ENCODE data around the gene CHST15.

The CHST15 gene

DNA sequence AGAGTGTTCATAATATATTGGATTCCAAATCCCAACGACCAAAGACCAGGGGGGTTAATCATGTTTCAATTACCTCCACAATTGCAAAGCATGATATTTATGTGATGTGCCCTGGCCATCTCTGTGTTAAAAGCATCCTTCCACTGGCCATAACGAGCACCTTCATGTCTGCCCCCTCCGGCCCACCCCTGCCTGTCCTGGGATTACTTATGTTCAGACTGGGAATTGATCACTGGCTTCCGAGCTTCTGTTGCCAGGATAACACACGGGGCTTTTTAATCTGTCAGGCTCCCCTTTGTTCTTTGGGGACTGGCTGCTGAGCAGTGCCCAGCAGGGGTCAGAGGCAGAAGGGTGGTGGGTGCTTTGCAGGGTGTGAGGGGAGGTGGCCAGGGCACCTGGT is 13.7 kb upstream of the CHST15 start:
- DNase-seq (ENCODE audit: extremely low read depth, insufficient read length) = no peak
- TF ChIP-seq, protein P1, sequence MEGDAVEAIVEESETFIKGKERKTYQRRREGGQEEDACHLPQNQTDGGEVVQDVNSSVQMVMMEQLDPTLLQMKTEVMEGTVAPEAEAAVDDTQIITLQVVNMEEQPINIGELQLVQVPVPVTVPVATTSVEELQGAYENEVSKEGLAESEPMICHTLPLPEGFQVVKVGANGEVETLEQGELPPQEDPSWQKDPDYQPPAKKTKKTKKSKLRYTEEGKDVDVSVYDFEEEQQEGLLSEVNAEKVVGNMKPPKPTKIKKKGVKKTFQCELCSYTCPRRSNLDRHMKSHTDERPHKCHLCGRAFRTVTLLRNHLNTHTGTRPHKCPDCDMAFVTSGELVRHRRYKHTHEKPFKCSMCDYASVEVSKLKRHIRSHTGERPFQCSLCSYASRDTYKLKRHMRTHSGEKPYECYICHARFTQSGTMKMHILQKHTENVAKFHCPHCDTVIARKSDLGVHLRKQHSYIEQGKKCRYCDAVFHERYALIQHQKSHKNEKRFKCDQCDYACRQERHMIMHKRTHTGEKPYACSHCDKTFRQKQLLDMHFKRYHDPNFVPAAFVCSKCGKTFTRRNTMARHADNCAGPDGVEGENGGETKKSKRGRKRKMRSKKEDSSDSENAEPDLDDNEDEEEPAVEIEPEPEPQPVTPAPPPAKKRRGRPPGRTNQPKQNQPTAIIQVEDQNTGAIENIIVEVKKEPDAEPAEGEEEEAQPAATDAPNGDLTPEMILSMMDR (IDR thresholded peaks at IDR 0.05; ENCODE audit: insufficient read depth, low read length, poor library complexity, severe bottlenecking) = no peak
- peaks cover 1% of the 10 kb centered on the region for H3K27me3 ChIP-seq (replicated peaks; ENCODE audit: control insufficient read depth, insufficient read depth, low read length)
- no peaks in the 10 kb centered on the region for H3K36me3 ChIP-seq (ENCODE audit: control insufficient read depth, insufficient read depth, low read length)
- H3K4me3 ChIP-seq (replicated peaks; ENCODE audit: low read depth, low read length) = no peak overlapping the region

DNA sequence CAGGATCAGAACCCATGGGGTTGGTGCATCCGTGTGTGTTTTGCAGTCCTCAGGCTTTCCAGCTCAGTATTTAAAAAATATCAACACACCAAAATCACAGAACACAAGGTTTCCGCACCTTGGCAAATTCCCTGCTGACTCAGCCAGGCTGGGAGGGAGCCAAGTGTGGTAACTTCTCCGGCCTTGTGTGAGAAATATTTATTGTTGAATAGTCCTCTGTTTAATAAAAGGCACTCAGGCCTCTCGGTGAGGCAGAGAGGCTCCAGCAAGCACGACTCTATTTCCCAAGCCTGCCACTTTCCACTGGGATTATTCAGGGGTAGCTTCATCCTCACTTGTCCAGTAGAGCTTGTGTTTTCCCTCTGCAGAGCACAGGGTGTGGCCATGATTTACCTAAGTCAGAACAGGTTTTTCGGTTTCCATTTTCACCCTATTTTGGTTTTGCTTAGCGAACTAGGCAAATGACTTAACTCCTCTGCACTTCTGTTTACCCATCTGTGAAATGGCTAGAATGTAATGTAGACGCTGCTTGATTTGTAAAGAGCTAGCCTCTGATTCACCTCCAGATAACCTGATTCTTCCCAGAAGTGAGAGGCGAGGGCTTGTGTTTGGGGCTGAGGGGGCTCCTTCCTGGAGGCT is 13.0 kb upstream of the CHST15 start:
- peak; percentile 50 for DNase-seq (ENCODE audit: extremely low read depth, insufficient read length)
- H3K4me3 ChIP-seq (replicated peaks; ENCODE audit: low read depth, low read length) = no peak overlapping the region
- TF ChIP-seq, protein P1 (IDR thresholded peaks at IDR 0.05; ENCODE audit: insufficient read depth, low read length, poor library complexity, severe bottlenecking) = no peak
- no peaks in the 10 kb centered on the region for H3K36me3 ChIP-seq (ENCODE audit: control insufficient read depth, insufficient read depth, low read length)
- peaks cover 1% of the 10 kb centered on the region for H3K27me3 ChIP-seq (replicated peaks; ENCODE audit: control insufficient read depth, insufficient read depth, low read length)

DNA sequence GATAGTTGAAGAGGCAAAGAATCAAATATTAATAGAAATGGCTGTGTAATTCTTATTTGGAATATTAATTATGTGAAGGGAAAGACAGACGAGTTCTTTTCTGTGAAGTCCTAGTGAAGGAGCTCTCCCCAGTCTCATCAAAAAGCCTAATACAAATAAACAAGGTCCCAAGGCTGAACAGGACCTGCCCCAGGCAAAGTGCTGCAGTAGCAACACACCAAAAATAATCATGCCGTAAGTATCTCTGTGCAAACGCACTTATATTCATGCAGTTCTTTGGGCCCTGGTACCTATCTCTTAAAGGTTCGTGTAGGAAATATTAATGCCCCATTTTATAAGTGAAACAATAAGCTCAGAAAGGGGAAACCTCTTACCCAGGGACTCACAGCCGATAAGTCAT is 12.2 kb upstream of the CHST15 start:
- H3K4me3 ChIP-seq (replicated peaks; ENCODE audit: low read depth, low read length) = no peak overlapping the region
- no peak for DNase-seq (ENCODE audit: extremely low read depth, insufficient read length)

DNA sequence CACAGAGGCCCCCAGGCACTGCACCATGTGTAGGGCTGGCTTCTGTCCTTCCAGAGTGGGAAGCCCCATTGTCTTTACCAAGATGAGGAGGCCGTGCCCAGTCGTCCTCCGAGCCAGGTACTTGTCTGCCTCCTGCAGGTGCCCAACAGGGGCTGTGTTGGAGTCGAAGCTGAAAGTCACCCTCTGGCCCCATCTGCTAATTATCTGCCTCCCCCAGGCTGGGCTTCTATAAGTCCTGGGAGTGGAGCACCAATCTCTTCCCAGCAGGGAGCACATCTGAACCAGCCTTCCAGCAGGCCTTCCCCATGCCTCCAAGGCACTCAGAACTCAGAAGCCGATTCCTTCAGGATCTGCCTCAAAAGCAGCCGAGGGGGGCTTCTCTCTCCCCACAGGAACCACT is 11.6 kb upstream of the CHST15 start:
- Histone ChIP-seq H3K36me3 (ENCODE audit: control insufficient read depth, insufficient read depth, low read length) (no peaks in the 10 kb centered on the region), H3K4me3 (replicated peaks; ENCODE audit: low read depth, low read length) (no peak overlapping the region), H3K27me3 (replicated peaks; ENCODE audit: control insufficient read depth, insufficient read depth, low read length) (peaks cover 3% of the 10 kb centered on the region)
- TF ChIP-seq, protein P1 (IDR thresholded peaks at IDR 0.05; ENCODE audit: insufficient read depth, low read length, poor library complexity, severe bottlenecking) = no peak
- no peak for DNase-seq (ENCODE audit: extremely low read depth, insufficient read length)

More for the DNA sequence above, 12.2 kb upstream of the CHST15 start:
- TF ChIP-seq, protein P1 (IDR thresholded peaks at IDR 0.05; ENCODE audit: insufficient read depth, low read length, poor library complexity, severe bottlenecking) = no peak
- Histone ChIP-seq H3K27me3 (replicated peaks; ENCODE audit: control insufficient read depth, insufficient read depth, low read length) (peaks cover 3% of the 10 kb centered on the region), H3K36me3 (ENCODE audit: control insufficient read depth, insufficient read depth, low read length) (no peaks in the 10 kb centered on the region)

DNA sequence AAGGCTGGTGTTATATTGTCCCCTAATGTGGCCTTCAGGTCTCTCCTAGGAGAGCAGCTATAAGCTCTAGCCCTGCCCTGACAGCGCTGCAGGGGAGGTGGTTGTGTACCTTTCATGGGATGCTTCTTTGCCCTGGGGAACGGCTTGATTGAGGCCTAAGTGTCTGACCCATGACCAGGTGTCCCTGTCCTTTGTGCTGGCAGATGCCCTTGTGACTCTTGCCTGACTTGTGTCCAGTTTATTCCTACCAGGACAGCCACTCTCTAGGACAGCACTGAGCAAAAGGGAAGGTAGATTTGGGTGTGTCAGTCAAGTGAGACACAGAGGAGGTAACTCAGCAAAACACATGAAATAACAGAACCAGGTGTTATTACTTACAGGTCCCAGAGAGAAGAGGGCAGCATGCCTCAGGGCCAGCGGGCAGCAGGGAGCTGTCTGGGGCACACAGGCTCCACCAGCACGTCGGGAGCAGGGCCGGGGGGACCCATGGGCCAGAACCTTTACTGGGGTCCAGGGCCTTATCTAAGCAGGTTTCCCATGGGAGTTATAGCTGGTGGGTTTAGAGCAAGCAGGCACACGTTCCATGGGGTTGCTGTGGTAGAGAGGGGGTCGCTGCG is 10.7 kb upstream of the CHST15 start:
- Histone ChIP-seq H3K27me3 (replicated peaks; ENCODE audit: control insufficient read depth, insufficient read depth, low read length) (peaks cover 3% of the 10 kb centered on the region), H3K36me3 (ENCODE audit: control insufficient read depth, insufficient read depth, low read length) (no peaks in the 10 kb centered on the region), H3K4me3 (replicated peaks; ENCODE audit: low read depth, low read length) (no peak overlapping the region)
- no peak for DNase-seq (ENCODE audit: extremely low read depth, insufficient read length)
- TF ChIP-seq, protein P1 (IDR thresholded peaks at IDR 0.05; ENCODE audit: insufficient read depth, low read length, poor library complexity, severe bottlenecking) = no peak
